ENCODE results near the gene RSF1. TPM values are rescaled to one million over a fixed set of nuclear protein-coding genes. Genes with fewer than 3 reads are reported as not detected.
"Not testable (repeated sequence)": the region's sequence is repeated elsewhere in the genome, so short reads cannot be mapped to it uniquely, and the experiment has no call there.

The RSF1 gene
- total and polyA plus RNA-seq, 2 donors from 2014 or later: 7.9 to 71.9 TPM

DNA sequence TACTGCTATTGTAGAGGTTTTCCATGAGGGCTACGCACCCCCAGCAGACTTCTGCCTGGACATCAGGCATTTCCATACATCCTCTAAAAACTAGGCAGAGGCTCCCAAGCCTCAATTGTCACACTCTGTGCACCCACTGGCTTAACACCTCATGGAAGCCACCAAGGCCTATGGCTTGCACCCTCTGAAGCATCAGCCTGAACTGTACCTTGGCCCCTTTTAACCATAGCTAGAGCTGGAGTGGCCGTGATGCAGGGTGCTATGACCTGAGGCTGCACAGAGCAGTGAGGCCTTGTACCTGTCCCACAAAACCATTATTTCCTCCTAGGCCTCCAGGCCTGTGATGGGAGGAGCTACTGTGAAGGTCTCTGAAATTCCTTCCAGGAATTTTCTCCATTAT lies 34.3 kb upstream of the RSF1 start:
- Histone ChIP-seq H3K36me3 (ENCODE audit: control insufficient read depth in 2 of 3, insufficient read depth in 3 of 3, low read length in 3 of 3) (peaks cover 2 to 11% (median 4%) of the 10 kb centered on the region in 3 donors), H3K4me1 (ENCODE audit: control insufficient read depth in 2 of 3, insufficient read depth in 2 of 3, low read depth in 1 of 3, low read length in 3 of 3) (no peaks in the 10 kb centered on the region), H3K9me3 (ENCODE audit: control insufficient read depth in 2 of 3, insufficient read depth in 1 of 3, low read length in 3 of 3) (peaks cover 3 to 6% (median 5%) of the 10 kb centered on the region in 3 donors), H3K9ac (ENCODE audit: low read length in 3 of 3) (no peak overlapping the region), H3K27ac (ENCODE audit: low read depth in 2 of 2, low read length in 2 of 2) (no peak overlapping the region), H3K27me3 (ENCODE audit: control insufficient read depth, insufficient read depth, low read length) (no peaks in the 10 kb centered on the region), H3K4me3 (ENCODE audit: low read length in 3 of 3) (no peak overlapping the region)
- FAIRE-seq (no peak), DNase-seq (no peak)
- TF ChIP-seq, protein P1, sequence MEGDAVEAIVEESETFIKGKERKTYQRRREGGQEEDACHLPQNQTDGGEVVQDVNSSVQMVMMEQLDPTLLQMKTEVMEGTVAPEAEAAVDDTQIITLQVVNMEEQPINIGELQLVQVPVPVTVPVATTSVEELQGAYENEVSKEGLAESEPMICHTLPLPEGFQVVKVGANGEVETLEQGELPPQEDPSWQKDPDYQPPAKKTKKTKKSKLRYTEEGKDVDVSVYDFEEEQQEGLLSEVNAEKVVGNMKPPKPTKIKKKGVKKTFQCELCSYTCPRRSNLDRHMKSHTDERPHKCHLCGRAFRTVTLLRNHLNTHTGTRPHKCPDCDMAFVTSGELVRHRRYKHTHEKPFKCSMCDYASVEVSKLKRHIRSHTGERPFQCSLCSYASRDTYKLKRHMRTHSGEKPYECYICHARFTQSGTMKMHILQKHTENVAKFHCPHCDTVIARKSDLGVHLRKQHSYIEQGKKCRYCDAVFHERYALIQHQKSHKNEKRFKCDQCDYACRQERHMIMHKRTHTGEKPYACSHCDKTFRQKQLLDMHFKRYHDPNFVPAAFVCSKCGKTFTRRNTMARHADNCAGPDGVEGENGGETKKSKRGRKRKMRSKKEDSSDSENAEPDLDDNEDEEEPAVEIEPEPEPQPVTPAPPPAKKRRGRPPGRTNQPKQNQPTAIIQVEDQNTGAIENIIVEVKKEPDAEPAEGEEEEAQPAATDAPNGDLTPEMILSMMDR (IDR thresholded peaks at IDR 0.05; ENCODE audit: borderline replicate concordance, extremely low read depth, insufficient read depth): no peak
- intact Hi-C loops (cut with DNase I): no loop called here

DNA sequence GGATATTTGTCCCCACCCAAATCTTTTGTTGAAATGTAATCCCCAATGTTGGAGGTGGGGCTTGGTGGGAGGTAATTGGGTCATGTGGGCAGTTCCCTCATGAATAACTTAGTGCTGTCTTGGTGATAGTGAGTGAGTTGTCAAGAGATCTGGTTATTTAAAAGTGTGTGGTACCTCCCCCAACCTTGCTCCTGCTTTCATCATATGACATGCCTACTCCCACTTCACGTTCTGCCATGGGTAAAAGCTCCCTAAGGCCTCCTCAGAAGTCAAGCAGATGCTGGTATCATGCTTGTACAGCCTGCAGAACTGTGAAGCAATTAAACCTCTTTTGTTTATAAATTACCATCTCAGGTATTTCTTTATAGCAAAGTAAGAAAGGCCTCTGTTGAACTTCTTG lies 31.0 kb upstream of the RSF1 start:
- intact Hi-C loops (cut with DNase I): no loop called here
- FAIRE-seq: no peak
- Histone ChIP-seq H3K9ac (ENCODE audit: low read length in 3 of 3) (no peak overlapping the region), H3K9me3 (ENCODE audit: control insufficient read depth in 2 of 3, insufficient read depth in 1 of 3, low read length in 3 of 3) (peaks cover 3 to 6% (median 5%) of the 10 kb centered on the region in 3 donors), H3K27ac (ENCODE audit: low read depth in 2 of 2, low read length in 2 of 2) (no peak overlapping the region), H3K27me3 (ENCODE audit: control insufficient read depth, insufficient read depth, low read length) (no peaks in the 10 kb centered on the region), H3K4me1 (ENCODE audit: control insufficient read depth in 2 of 3, insufficient read depth in 2 of 3, low read depth in 1 of 3, low read length in 3 of 3) (no peaks in the 10 kb centered on the region), H3K36me3 (ENCODE audit: control insufficient read depth in 2 of 3, insufficient read depth in 3 of 3, low read length in 3 of 3) (peaks cover 2 to 11% (median 4%) of the 10 kb centered on the region in 3 donors), H3K4me3 (ENCODE audit: low read length in 3 of 3) (no peak overlapping the region)
- TF ChIP-seq, protein P1 (IDR thresholded peaks at IDR 0.05; ENCODE audit: borderline replicate concordance, extremely low read depth, insufficient read depth): no peak
- DNase-seq: no peak

DNA sequence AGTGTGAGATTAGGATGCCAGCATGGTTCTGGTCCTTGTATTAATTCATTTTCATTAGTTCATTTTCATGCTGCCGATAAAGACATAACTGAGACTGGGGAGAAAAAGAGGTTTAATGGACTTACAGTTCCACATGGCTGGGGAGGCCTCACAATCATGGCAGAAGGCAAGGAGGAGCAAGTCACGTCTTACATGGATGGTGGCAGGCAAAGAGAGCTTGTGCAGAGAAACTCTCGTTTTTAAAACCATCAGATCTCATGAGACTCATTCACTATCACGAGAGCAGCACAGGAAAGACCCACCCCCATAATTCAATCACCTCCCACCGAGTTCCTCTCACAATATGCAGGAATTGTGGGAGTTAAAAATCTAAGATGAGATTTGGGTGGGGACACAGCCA lies 23.2 kb upstream of the RSF1 start:
- FAIRE-seq; H3K27me3 ChIP-seq (ENCODE audit: control insufficient read depth, insufficient read depth, low read length); H3K27ac ChIP-seq (ENCODE audit: low read depth in 2 of 2, low read length in 2 of 2); DNase-seq; H3K9me3 ChIP-seq (ENCODE audit: control insufficient read depth in 2 of 3, insufficient read depth in 1 of 3, low read length in 3 of 3); H3K4me3 ChIP-seq (ENCODE audit: low read length in 3 of 3); H3K36me3 ChIP-seq (ENCODE audit: control insufficient read depth in 2 of 3, insufficient read depth in 3 of 3, low read length in 3 of 3); H3K4me1 ChIP-seq (ENCODE audit: control insufficient read depth in 2 of 3, insufficient read depth in 2 of 3, low read depth in 1 of 3, low read length in 3 of 3); H3K9ac ChIP-seq (ENCODE audit: low read length in 3 of 3); intact Hi-C loops (cut with DNase I): not testable (repeated sequence)

DNA sequence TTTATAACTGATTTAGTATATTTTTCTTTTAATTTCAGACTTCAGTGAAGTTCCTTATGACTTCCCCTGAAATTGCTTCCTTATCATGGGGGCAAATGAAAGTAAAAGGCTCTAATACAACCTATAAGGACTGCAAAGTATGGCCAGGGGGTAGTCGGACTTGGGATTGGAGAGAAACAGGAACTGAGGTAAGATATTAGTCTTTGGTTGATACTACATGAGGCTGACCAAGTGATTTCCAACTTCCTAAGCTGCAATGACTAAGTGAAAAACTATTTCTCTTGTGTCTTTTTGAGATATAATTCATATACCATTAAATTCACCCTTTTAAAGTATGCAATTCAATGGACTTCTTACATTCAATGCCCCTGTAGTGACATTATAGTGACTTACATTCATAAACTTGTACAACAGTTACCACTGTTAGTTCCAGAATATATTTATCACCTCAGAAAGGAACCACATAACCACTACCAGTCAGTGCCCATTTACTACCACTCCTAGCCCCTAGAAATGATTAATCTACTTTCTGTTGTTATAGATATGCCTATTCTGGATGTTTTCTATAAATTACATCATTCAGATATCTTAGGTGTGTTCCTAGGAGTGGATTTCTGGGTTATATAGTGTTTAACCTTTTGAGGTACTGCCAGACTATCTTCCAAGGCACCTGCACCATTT lies 22.1 kb upstream of the RSF1 start:
- DNase-seq (no peak), FAIRE-seq (no peak)
- intact Hi-C loops (cut with DNase I): no loop called here
- TF ChIP-seq, protein P1 (IDR thresholded peaks at IDR 0.05; ENCODE audit: borderline replicate concordance, extremely low read depth, insufficient read depth): no peak
- Histone ChIP-seq H3K9ac (ENCODE audit: low read length in 3 of 3) (no peak overlapping the region), H3K9me3 (ENCODE audit: control insufficient read depth in 2 of 3, insufficient read depth in 1 of 3, low read length in 3 of 3) (no peaks in the 10 kb centered on the region), H3K27ac (ENCODE audit: low read depth in 2 of 2, low read length in 2 of 2) (no peak overlapping the region), H3K4me3 (ENCODE audit: low read length in 3 of 3) (no peak overlapping the region), H3K4me1 (ENCODE audit: control insufficient read depth in 2 of 3, insufficient read depth in 2 of 3, low read depth in 1 of 3, low read length in 3 of 3) (no peaks in the 10 kb centered on the region), H3K36me3 (ENCODE audit: control insufficient read depth in 2 of 3, insufficient read depth in 3 of 3, low read length in 3 of 3) (peaks cover 0 to 6% (median 4%) of the 10 kb centered on the region in 3 donors), H3K27me3 (ENCODE audit: control insufficient read depth, insufficient read depth, low read length) (no peaks in the 10 kb centered on the region)

Measured in kidney (tissue), 14 donors.